HCT116 (cell line): ENCODE measurements around the gene BANF1. TPM values are rescaled to one million over a fixed set of nuclear protein-coding genes. Genes with fewer than 3 reads are reported as not detected.
A peak's percentile ranks its signal among the peaks of the same experiment; 100 is the strongest.
"Not testable (repeated sequence)": the region's sequence is repeated elsewhere in the genome, so short reads cannot be mapped to it uniquely, and the experiment has no call there.

Experiments used
- ATAC-seq: fragments of 200-7000 bp; cut with Tn5 transposase; 2 replicates; pipeline ENCODE4 v1.9.1; 2020; ENCODE audit warnings: mild to moderate bottlenecking, moderate library complexity
- BruUV-seq: library from RNA; stranded (reverse); fragments of 400-500 nt; replicated peaks from 2 replicates; lab custom pipeline; 2021; lab: Mats Ljungman, UMichigan
- CTCF ChIA-PET: fragments of 300-600 bp; sonication (Branson Sonifier 250); formaldehyde crosslinking; loops from one replicate; lab custom pipeline; 2021; ENCODE audit warnings: antibody characterized with exemption; lab: Charles Lee
- POLR2A ChIA-PET: fragments of 300-600, 350-600 bp; sonication (Branson Sonifier 250); formaldehyde crosslinking; loops from one replicate; lab custom pipeline; 2021; ENCODE audit warnings: antibody characterized with exemption; lab: Charles Lee
- RAD21 ChIA-PET, 2 experiments: fragments of 300-600 bp; sonication (Branson Sonifier 250); formaldehyde crosslinking; loops; one replicate each; lab custom pipeline; 2023; ENCODE audit warnings: low total read pairs in 2 of 2; ENCODE audit not compliant: uncharacterized antibody in 2 of 2, unreplicated experiment in 2 of 2, low non-redundant PET in 1 of 2; lab: Charles Lee
- DNase-seq: peaks from one replicate; pipeline ENCODE4 v3.0.0-alpha.2; 2010; ENCODE audit warnings: low read depth, low spot score
- H2AFZ ChIP-seq: fragments of 200-600 bp; shearing (Covaris generic), sonication (generic); 2 replicates; pipeline ENCODE4 v1.6.1; 2017; ENCODE audit warnings: low read depth, mixed run types, mixed read lengths, antibody characterized with exemption, low read length; ENCODE audit not compliant: poor library complexity, severe bottlenecking
- H3K27ac ChIP-seq: 2 replicates; pipeline ENCODE4 v1.5.1; 2012; ENCODE audit warnings: low read depth, low read length
- H3K27me3 ChIP-seq: fragments of 200-600 bp; sonication (generic); 2 replicates; pipeline ENCODE4 v1.6.1; 2016; ENCODE audit warnings: mixed run types, low read length, mixed read lengths; ENCODE audit not compliant: insufficient read depth
- H3K36me3 ChIP-seq, 2 experiments: fragments of 200-500 bp in 1 of 2; fragments of 200-600 bp in 1 of 2; sonication (Bioruptor generic) in 1 of 2; sonication (generic) in 1 of 2; 2 replicates each; pipeline versions ENCODE4 v1.5.1 to v1.6.1; 2014 to 2016; ENCODE audit warnings: low read length in 2 of 2, inconsistent platforms in 1 of 2, mixed read lengths in 1 of 2, mixed run types in 1 of 2; ENCODE audit not compliant: insufficient read depth in 2 of 2, control insufficient read depth in 1 of 2
- H3K4me1 ChIP-seq, 2 experiments: fragments of 200-600 bp in 1 of 2; sonication (generic) in 1 of 2; 2 replicates each; pipeline versions ENCODE4 v1.5.1 to v1.6.1; 2012 to 2017; ENCODE audit warnings: low read length in 2 of 2, inconsistent platforms in 1 of 2, mild to moderate bottlenecking in 1 of 2, mixed read lengths in 1 of 2, mixed run types in 1 of 2, moderate library complexity in 1 of 2; ENCODE audit not compliant: insufficient read depth in 2 of 2, control insufficient read depth in 1 of 2
- H3K4me2 ChIP-seq: fragments of 200-600 bp; sonication (generic); 2 replicates; pipeline ENCODE4 v1.6.1; 2017; ENCODE audit warnings: mixed run types, low read length, mixed read lengths
- H3K4me3 ChIP-seq, 2 experiments: fragments of 200-600 bp in 1 of 2; sonication (generic) in 1 of 2; replicated peaks in 1 of 2; 2 replicates each; pipeline ENCODE4 v1.5.1; 2011 to 2016; ENCODE audit warnings: low read length in 2 of 2, control low read depth in 1 of 2, low read depth in 1 of 2, mild to moderate bottlenecking in 1 of 2, mixed read lengths in 1 of 2, mixed run types in 1 of 2
- H3K79me2 ChIP-seq: fragments of 200-600 bp; sonication (generic); 2 replicates; pipeline ENCODE4 v1.6.1; 2017; ENCODE audit warnings: mild to moderate bottlenecking, mixed run types, low read length, moderate library complexity, mixed read lengths; ENCODE audit not compliant: insufficient read depth
- H3K9ac ChIP-seq: fragments of 200-600 bp; sonication (generic); 2 replicates; pipeline ENCODE4 v1.6.1; 2016; ENCODE audit warnings: low read length, mixed read lengths
- H3K9me2 ChIP-seq: fragments of 200-600 bp; sonication (generic), shearing (Covaris generic); 2 replicates; pipeline ENCODE4 v1.6.1; 2017; ENCODE audit warnings: mixed run types, mild to moderate bottlenecking, moderate library complexity; ENCODE audit not compliant: insufficient read depth
- H3K9me3 ChIP-seq, 2 experiments: fragments of 200-500 bp in 1 of 2; fragments of 200-600 bp in 1 of 2; sonication (Bioruptor generic) in 1 of 2; sonication (generic) in 1 of 2; 2 replicates each; pipeline ENCODE4 v1.6.1; 2014 to 2017; ENCODE audit warnings: low read length in 2 of 2, mixed read lengths in 2 of 2, inconsistent platforms in 1 of 2, low read depth in 1 of 2, mild to moderate bottlenecking in 1 of 2, mixed run types in 1 of 2, moderate library complexity in 1 of 2; ENCODE audit not compliant: control insufficient read depth in 1 of 2, insufficient read depth in 1 of 2
- H4K20me1 ChIP-seq: fragments of 200-600 bp; sonication (generic), shearing (Covaris generic); 2 replicates; pipeline ENCODE4 v1.6.1; 2017; ENCODE audit warnings: mixed run types, mild to moderate bottlenecking, moderate library complexity; ENCODE audit not compliant: insufficient read depth
- FOSL1 ChIP-seq: IDR thresholded peaks from 2 replicates; pipeline ENCODE4 v1.6.1; 2012; ENCODE audit warnings: low read depth
- POLR2AphosphoS5 ChIP-seq: IDR thresholded peaks from 2 replicates; pipeline ENCODE4 v1.6.1; 2011; ENCODE audit warnings: mild to moderate bottlenecking, low read depth, low read length, moderate library complexity
- TCF7L2 ChIP-seq: IDR thresholded peaks from 2 replicates; pipeline ENCODE4 v1.7.0; 2011; ENCODE audit warnings: borderline replicate concordance, inconsistent platforms; ENCODE audit not compliant: insufficient read depth, insufficient read length; ENCODE audit errors: extremely low read depth
- YY1 ChIP-seq: IDR thresholded peaks from 2 replicates; pipeline ENCODE4 v1.6.1; 2011; ENCODE audit warnings: low read length, low read depth, moderate library complexity, mild to moderate bottlenecking; ENCODE audit not compliant: insufficient replicate concordance; ENCODE audit errors: extremely low read depth
- intact Hi-C: fragments of 100-400 bp; cut with micrococcal nuclease; formaldehyde crosslinking; loops from 2 replicates; pipeline ENCODE4 v1.10.0; 2022
- total RNA-seq: library from RNA; stranded (reverse); gene quantifications from one replicate; pipeline ENCODE4 v1.2.1, GENCODE V29; 2021; ENCODE audit not compliant: unreplicated experiment
- TF ChIP-seq, protein P1 (sequence below): IDR thresholded peaks from 2 replicates; pipeline ENCODE4 v1.6.1; 2012
- TF ChIP-seq, protein P2 (sequence below), 3 experiments: fragments of 200-600 bp in 1 of 3; sonication (generic) in 1 of 3; IDR thresholded peaks in 2 of 3; conservative IDR thresholded peaks in 1 of 3; 2 replicates each; pipeline ENCODE4 v1.5.1; 2012 to 2017; ENCODE audit warnings: low read depth in 2 of 3, low read length in 2 of 3, antibody characterized with exemption in 1 of 3, borderline replicate concordance in 1 of 3, control low read depth in 1 of 3, mild to moderate bottlenecking in 1 of 3, mixed read lengths in 1 of 3, mixed run types in 1 of 3, moderate library complexity in 1 of 3; ENCODE audit not compliant: insufficient read depth in 1 of 3

Gene BANF1
- total RNA-seq, 1 experiment from 2014 or later: 356 TPM

DNA sequence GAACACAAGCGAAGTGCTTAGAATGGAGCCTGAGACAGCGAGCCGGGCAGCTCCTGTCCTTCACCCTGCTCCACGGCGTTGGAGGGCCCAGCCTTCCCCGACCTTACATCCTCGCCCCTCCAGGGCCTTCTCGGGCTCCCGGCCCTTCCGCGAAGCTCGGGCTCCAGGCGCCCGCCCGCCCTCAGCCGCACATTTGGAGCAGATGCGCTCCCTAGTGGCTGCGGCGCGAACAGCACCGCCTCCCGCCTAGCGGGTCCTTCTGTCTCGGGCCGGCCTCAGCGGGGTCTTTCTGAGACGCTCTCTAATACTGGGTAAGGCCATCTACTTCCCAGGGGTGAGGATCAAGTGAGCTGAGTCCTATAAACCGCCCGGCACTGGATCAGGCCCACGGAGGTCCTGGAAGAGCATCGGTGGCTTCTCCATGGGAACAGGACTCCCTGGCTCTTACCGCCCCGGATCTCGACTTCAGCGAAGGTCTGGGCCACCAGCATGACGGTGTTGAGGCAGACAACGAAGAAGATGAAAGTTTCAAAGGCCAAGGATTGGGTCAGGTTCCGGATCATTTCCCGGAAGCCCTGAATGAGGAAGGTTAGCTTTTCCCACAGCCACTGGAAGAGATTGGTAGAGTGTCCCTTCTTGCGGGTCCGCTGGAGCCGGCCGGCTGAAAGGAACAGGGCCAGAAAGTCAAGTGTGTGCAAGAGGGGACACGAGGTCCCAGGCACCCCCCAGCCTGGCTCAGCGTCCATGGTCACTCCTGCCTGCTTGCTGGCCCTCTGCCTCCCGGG, 20.3 kb downstream of the BANF1 start:
- BruUV-seq: no TSS peak
- H3K9me2 ChIP-seq: no peaks in the 10 kb centered on the region
- CTCF ChIA-PET: interaction anchor here (0.9 to 3.0 kb wide), 10 partner anchors 9 to 138 kb away, joined by 3 to 22 read pairs (median 5); partner anchors contain the start of genes BANF1, CST6, EIF1AD and SF3B2
- POLR2A ChIA-PET: interaction anchor here (1.9 to 2.8 kb wide), 2 partner anchors 11 to 20 kb away, joined by 4 to 10 read pairs; partner anchors contain the start of genes BANF1 and CST6
- H3K4me3 ChIP-seq: 0 out of 4 replicates have a peak overlapping the region, but pooled peaks of 1 of the 2 experiments have one; percentile 13
- intact Hi-C loops: no loop called here
- H2AFZ ChIP-seq: no peak overlapping the region
- no peaks in the 10 kb centered on the region for H3K79me2 ChIP-seq
- peaks cover 14 to 47% of the 10 kb centered on the region in 2 experiments for H3K4me1 ChIP-seq
- ATAC-seq: peak; percentile 81
- DNase-seq: no peak
- RAD21 ChIA-PET: interaction anchor here in 1 of 2 experiments (1.2 kb wide), 1 partner anchor 137 kb away, joined by 3 read pairs; no protein-coding TSS in a partner anchor
- H3K36me3 ChIP-seq: no peaks in the 10 kb centered on the region
- TF ChIP-seq POLR2AphosphoS5 (peak; percentile 37; the same call in 1 of the 2 replicates), FOSL1 (no peak), YY1 (no peak), TCF7L2 (no peak)
- TF ChIP-seq, protein P1, sequence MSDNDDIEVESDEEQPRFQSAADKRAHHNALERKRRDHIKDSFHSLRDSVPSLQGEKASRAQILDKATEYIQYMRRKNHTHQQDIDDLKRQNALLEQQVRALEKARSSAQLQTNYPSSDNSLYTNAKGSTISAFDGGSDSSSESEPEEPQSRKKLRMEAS: no peak
- TF ChIP-seq, protein P2, sequence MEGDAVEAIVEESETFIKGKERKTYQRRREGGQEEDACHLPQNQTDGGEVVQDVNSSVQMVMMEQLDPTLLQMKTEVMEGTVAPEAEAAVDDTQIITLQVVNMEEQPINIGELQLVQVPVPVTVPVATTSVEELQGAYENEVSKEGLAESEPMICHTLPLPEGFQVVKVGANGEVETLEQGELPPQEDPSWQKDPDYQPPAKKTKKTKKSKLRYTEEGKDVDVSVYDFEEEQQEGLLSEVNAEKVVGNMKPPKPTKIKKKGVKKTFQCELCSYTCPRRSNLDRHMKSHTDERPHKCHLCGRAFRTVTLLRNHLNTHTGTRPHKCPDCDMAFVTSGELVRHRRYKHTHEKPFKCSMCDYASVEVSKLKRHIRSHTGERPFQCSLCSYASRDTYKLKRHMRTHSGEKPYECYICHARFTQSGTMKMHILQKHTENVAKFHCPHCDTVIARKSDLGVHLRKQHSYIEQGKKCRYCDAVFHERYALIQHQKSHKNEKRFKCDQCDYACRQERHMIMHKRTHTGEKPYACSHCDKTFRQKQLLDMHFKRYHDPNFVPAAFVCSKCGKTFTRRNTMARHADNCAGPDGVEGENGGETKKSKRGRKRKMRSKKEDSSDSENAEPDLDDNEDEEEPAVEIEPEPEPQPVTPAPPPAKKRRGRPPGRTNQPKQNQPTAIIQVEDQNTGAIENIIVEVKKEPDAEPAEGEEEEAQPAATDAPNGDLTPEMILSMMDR (IDR thresholded peaks at IDR 0.05 in 2 of 3, conservative IDR thresholded peaks at IDR 0.05 in 1 of 3; ENCODE audit: borderline replicate concordance in 1 of 3, insufficient read depth in 1 of 3, low read depth in 2 of 3, low read length in 2 of 3): peak in 2 of 3 experiments; percentile 90 to 91; a peak in 4 of 6 replicates
- no peaks in the 10 kb centered on the region for H3K27me3 ChIP-seq
- H4K20me1 ChIP-seq: no peaks in the 10 kb centered on the region
- H3K27ac ChIP-seq: no peak overlapping the region; the same call in 1 of the 2 replicates
- H3K9me3 ChIP-seq: no peaks in the 10 kb centered on the region
- H3K9ac ChIP-seq: peak overlapping the region; percentile 12; the same call in 1 of the 2 replicates
- peak overlapping the region; percentile 65 for H3K4me2 ChIP-seq

DNA sequence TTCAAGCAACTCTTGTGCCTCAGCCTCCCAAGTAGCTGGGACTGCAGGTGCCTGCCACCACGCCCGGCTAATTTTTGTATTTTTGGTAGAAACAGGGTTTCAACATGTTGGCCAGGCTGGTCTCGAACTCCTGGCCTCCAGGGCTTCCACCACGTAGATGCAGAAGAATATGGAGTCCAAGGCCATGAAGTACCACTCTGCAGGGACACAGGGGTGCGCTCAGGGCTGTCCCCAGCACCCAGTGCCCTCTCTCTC, 20.8 kb downstream of the BANF1 start:
- DNase-seq, H2AFZ ChIP-seq, H3K4me2 ChIP-seq, RAD21 ChIA-PET, BruUV-seq, ATAC-seq, POLR2A ChIA-PET, intact Hi-C loops, H4K20me1 ChIP-seq, H3K27me3 ChIP-seq, H3K36me3 ChIP-seq, H3K9me3 ChIP-seq, H3K4me3 ChIP-seq, H3K9me2 ChIP-seq, H3K27ac ChIP-seq, H3K79me2 ChIP-seq, H3K9ac ChIP-seq: not testable (repeated sequence)
- H3K4me1 ChIP-seq: peaks cover 14 to 46% of the 10 kb centered on the region in 2 experiments
- CTCF ChIA-PET: interaction anchor here (1.4 to 3.0 kb wide), 5 partner anchors 8 to 31 kb away, joined by 4 to 14 read pairs (median 5); partner anchors contain the start of gene SF3B2
